ENCODE results near the gene PLEKHG5.

DNA sequence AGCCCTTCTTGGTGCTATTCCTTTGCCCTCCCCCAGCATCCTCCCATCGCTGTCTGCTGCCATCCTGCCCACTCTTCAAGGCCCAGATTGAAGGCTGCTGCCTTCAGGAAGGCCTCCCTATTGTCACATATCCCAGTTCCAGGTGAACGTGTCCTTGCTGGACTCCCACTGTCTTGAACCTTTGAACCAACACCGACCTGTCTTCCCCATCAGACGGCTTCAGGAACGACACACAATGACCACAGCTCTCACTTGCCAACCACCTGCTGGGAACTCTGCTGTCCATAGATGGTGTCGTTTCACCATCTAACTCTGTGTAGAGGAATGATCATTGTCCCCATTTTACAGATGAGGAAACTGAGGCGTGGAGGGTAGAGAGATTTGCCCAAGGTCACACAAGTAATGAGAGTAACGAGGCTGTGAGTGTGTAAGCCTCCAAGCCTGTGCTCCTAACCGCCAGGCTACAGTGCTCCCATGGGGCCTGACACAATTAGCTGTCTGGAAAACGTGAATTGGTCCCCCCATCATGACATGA is 9.9 kb upstream of the PLEKHG5 start:
- TF ChIP-seq CTCF (IDR thresholded peaks at IDR 0.05; ENCODE audit: low read depth, low read length) (no peak), EZH2phosphoT487 (IDR thresholded peaks at IDR 0.05; ENCODE audit: low read depth) (no peak)
